ENCODE measurements around the gene IRF4. TPM values are rescaled to one million over a fixed set of nuclear protein-coding genes. Genes with fewer than 3 reads are reported as not detected.

The IRF4 gene
- total RNA-seq, 1 experiment from 2014 or later, result 0.15 TPM

- no peak overlapping the region for H3K9ac ChIP-seq (ENCODE audit: low read length)
- ATAC-seq, result no peak
- intact Hi-C loops (cut with micrococcal nuclease), result no loop called here
- no peak overlapping the region for H2AFZ ChIP-seq (ENCODE audit: low read length)
- H3K27ac ChIP-seq (ENCODE audit: low read length), result no peak overlapping the region
- no peaks in the 10 kb centered on the region for H3K9me2 ChIP-seq (replicated peaks; ENCODE audit: low read length)
- H3F3A ChIP-seq (ENCODE audit: low read length, unreplicated experiment), result no peaks in the 10 kb centered on the region
- POLR2A ChIA-PET (ENCODE audit: unreplicated experiment), result no interaction called here
- no TSS peak for BruUV-seq (replicated peaks)
- TF ChIP-seq EZH2phosphoT487 (IDR thresholded peaks at IDR 0.05; ENCODE audit: borderline replicate concordance, low read length), result no peak
- no peak for TF ChIP-seq EZH2 (IDR thresholded peaks at IDR 0.05; ENCODE audit: low read length, unreplicated experiment)
- no peak for TF ChIP-seq CTCF (conservative IDR thresholded peaks at IDR 0.05; ENCODE audit: low read depth, low read length)
- no peaks in the 10 kb centered on the region for H3K36me3 ChIP-seq (ENCODE audit: low read depth, low read length)
- H3K4me3 ChIP-seq (ENCODE audit: low read length), result no peak overlapping the region
- DNase-seq, result no peak
- H4K20me1 ChIP-seq (ENCODE audit: low read length), result no peaks in the 10 kb centered on the region
- CTCF ChIA-PET, result no interaction called here
- H3K79me2 ChIP-seq (ENCODE audit: low read length), result no peaks in the 10 kb centered on the region
- no peak overlapping the region for H3K4me2 ChIP-seq (ENCODE audit: low read length)
- H3K4me1 ChIP-seq (ENCODE audit: insufficient read depth, low read length), result peaks cover 25% of the 10 kb centered on the region
- H3K9me3 ChIP-seq (ENCODE audit: low read length), result no peaks in the 10 kb centered on the region
- H3K27me3 ChIP-seq (ENCODE audit: low read length), result no peaks in the 10 kb centered on the region
Measured at GRCh38 chr6:438634-439170, 47.1 kb downstream of the IRF4 start.

- Histone ChIP-seq H3K79me2 (ENCODE audit: low read length) (no peaks in the 10 kb centered on the region), H3K9ac (ENCODE audit: low read length) (no peak overlapping the region), H3K27ac (ENCODE audit: low read length) (no peak overlapping the region), H3K27me3 (ENCODE audit: low read length) (no peaks in the 10 kb centered on the region), H3K4me1 (ENCODE audit: insufficient read depth, low read length) (peaks cover 25% of the 10 kb centered on the region), H3K9me2 (replicated peaks; ENCODE audit: low read length) (no peaks in the 10 kb centered on the region), H3K9me3 (ENCODE audit: low read length) (no peaks in the 10 kb centered on the region), H2AFZ (ENCODE audit: low read length) (no peak overlapping the region), H3F3A (ENCODE audit: low read length, unreplicated experiment) (no peaks in the 10 kb centered on the region), H4K20me1 (ENCODE audit: low read length) (no peaks in the 10 kb centered on the region), H3K4me2 (ENCODE audit: low read length) (no peak overlapping the region), H3K4me3 (ENCODE audit: low read length) (no peak overlapping the region), H3K36me3 (ENCODE audit: low read depth, low read length) (no peaks in the 10 kb centered on the region)
- no peak for TF ChIP-seq EZH2phosphoT487 (IDR thresholded peaks at IDR 0.05; ENCODE audit: borderline replicate concordance, low read length)
- TF ChIP-seq EZH2 (IDR thresholded peaks at IDR 0.05; ENCODE audit: low read length, unreplicated experiment), result no peak
- no peak for TF ChIP-seq CTCF (conservative IDR thresholded peaks at IDR 0.05; ENCODE audit: low read depth, low read length)
- no peak for DNase-seq
- BruUV-seq (replicated peaks), result no TSS peak
- ChIA-PET POLR2A (ENCODE audit: unreplicated experiment) (no interaction called here), CTCF (no interaction called here)
- intact Hi-C loops (cut with micrococcal nuclease), result no loop called here
- ATAC-seq, result no peak
Measured at GRCh38 chr6:439641-440167, 48.2 kb downstream of the IRF4 start.

GRCh38 chr6:441126-441920, 49.8 kb downstream of the IRF4 start:
- no peak overlapping the region for H3K9ac ChIP-seq (ENCODE audit: low read length)
- no TSS peak for BruUV-seq (replicated peaks)
- H4K20me1 ChIP-seq (ENCODE audit: low read length), result no peaks in the 10 kb centered on the region
- no peaks in the 10 kb centered on the region for H3K79me2 ChIP-seq (ENCODE audit: low read length)
- no peaks in the 10 kb centered on the region for H3K9me2 ChIP-seq (replicated peaks; ENCODE audit: low read length)
- no peak overlapping the region for H3K4me3 ChIP-seq (ENCODE audit: low read length)
- TF ChIP-seq EZH2 (IDR thresholded peaks at IDR 0.05; ENCODE audit: low read length, unreplicated experiment) (no peak), EZH2phosphoT487 (IDR thresholded peaks at IDR 0.05; ENCODE audit: borderline replicate concordance, low read length) (no peak), CTCF (conservative IDR thresholded peaks at IDR 0.05; ENCODE audit: low read depth, low read length) (no peak)
- no peak for ATAC-seq
- POLR2A ChIA-PET (ENCODE audit: unreplicated experiment), result no interaction called here
- DNase-seq, result no peak
- H3K4me1 ChIP-seq (ENCODE audit: insufficient read depth, low read length), result peaks cover 15% of the 10 kb centered on the region
- no peak overlapping the region for H3K4me2 ChIP-seq (ENCODE audit: low read length)
- no peaks in the 10 kb centered on the region for H3K27me3 ChIP-seq (ENCODE audit: low read length)
- intact Hi-C loops (cut with micrococcal nuclease), result no loop called here
- H3K36me3 ChIP-seq (ENCODE audit: low read depth, low read length), result no peaks in the 10 kb centered on the region
- H3F3A ChIP-seq (ENCODE audit: low read length, unreplicated experiment), result no peaks in the 10 kb centered on the region
- H2AFZ ChIP-seq (ENCODE audit: low read length), result no peak overlapping the region
- H3K9me3 ChIP-seq (ENCODE audit: low read length), result no peaks in the 10 kb centered on the region
- H3K27ac ChIP-seq (ENCODE audit: low read length), result no peak overlapping the region
- CTCF ChIA-PET, result no interaction called here
